Tibial nerve (tissue), 4 donors: ENCODE measurements around the gene TNFAIP8. TPM values are rescaled to one million over a fixed set of nuclear protein-coding genes. Genes with fewer than 3 reads are reported as not detected.

Experiments used
- DNase-seq, 2 donors: peaks; one replicate each; pipeline ENCODE4 v3.0.0-alpha.2; 2019; ENCODE audit warnings: low spot score in 2 of 2
- H3K27ac ChIP-seq, 4 donors: fragments of 200-600 bp; sonication (generic) in 3 of 4; one replicate each; pipeline ENCODE4 v1.5.1; 2017 to 2019; ENCODE audit warnings: mild to moderate bottlenecking in 1 of 4
- H3K27me3 ChIP-seq, 2 donors: fragments of 200-600 bp; sonication (generic) in 1 of 2; one replicate each; pipeline versions ENCODE4 v1.5.1 to v1.6.0; 2017 to 2019
- H3K36me3 ChIP-seq, 3 donors: fragments of 200-600 bp; sonication (generic); one replicate each; pipeline ENCODE4 v1.5.1; 2018 to 2019
- H3K4me1 ChIP-seq, 4 donors: fragments of 200-600 bp; sonication (generic) in 3 of 4; one replicate each; pipeline ENCODE4 v1.5.1; 2017 to 2019
- H3K4me3 ChIP-seq, 4 donors: fragments of 200-600 bp; sonication (generic) in 3 of 4; one replicate each; pipeline ENCODE4 v1.5.1; 2017 to 2019; ENCODE audit warnings: mild to moderate bottlenecking in 1 of 4, moderate library complexity in 1 of 4
- H3K9me3 ChIP-seq, 4 donors: fragments of 200-600 bp; sonication (generic) in 3 of 4; one replicate each; pipeline ENCODE4 v1.5.1; 2017 to 2019
- CTCF ChIP-seq, 5 experiments: fragments of 200-600 bp in 3 of 5; fragments of 450-650 bp in 2 of 5; sonication (generic) in 3 of 5; IDR thresholded peaks; one replicate each; pipeline ENCODE4 v1.5.1; 2016 to 2019; ENCODE audit warnings: antibody characterized with exemption in 5 of 5, mild to moderate bottlenecking in 3 of 5, moderate library complexity in 2 of 5
- EP300 ChIP-seq, 2 donors: sonication (generic); formaldehyde crosslinking; IDR thresholded peaks; one replicate each; pipeline ENCODE4 v1.6.1; 2017; ENCODE audit warnings: antibody characterized with exemption in 2 of 2, mild to moderate bottlenecking in 1 of 2
- POLR2A ChIP-seq, 2 donors: fragments of 450-650 bp; IDR thresholded peaks; one replicate each; pipeline ENCODE4 v1.6.1; 2017; ENCODE audit warnings: antibody characterized with exemption in 2 of 2, mild to moderate bottlenecking in 2 of 2, moderate library complexity in 2 of 2
- WGBS, 2 donors: methylation state at CpG; one replicate each; pipeline ENCODE4 v1.1.5; 2018; 5-methylcytosine and 5-hydroxymethylcytosine counted together
- total RNA-seq, 4 donors: library from RNA; depleted of rRNA; stranded (reverse); fragments of >200 nt; gene quantifications; one replicate each; pipeline ENCODE4 v1.1.0, GENCODE V29; 2016

Gene TNFAIP8
- total RNA-seq, 4 donors from 2014 or later: 15.3 to 19.4 (median 17.8) TPM

- H3K27ac ChIP-seq: peak overlapping the region in 1 of 4 donors; percentile 40
- no peak for DNase-seq
- peaks cover 0 to 34% (median 6%) of the 10 kb centered on the region in 4 donors for H3K4me1 ChIP-seq
- TF ChIP-seq POLR2A (IDR thresholded peaks at IDR 0.05) (no peak), CTCF (IDR thresholded peaks at IDR 0.05) (no peak), EP300 (IDR thresholded peaks at IDR 0.05) (no peak)
- H3K36me3 ChIP-seq: no peaks in the 10 kb centered on the region
- no peaks in the 10 kb centered on the region for H3K27me3 ChIP-seq
- H3K9me3 ChIP-seq: no peaks in the 10 kb centered on the region
- 72 to 73% methylated on average over 2 of the region's 2 CpGs for WGBS, 2 donors
- H3K4me3 ChIP-seq: no peak overlapping the region
Measured at GRCh38 chr5:119387945-119388618, 32.3 kb downstream of the TNFAIP8 start.

GRCh38 chr5:119388619-119389190, 32.9 kb downstream of the TNFAIP8 start:
- Histone ChIP-seq H3K36me3 (no peaks in the 10 kb centered on the region), H3K9me3 (no peaks in the 10 kb centered on the region), H3K27ac (peak overlapping the region in 1 of 4 donors; percentile 40), H3K4me3 (no peak overlapping the region), H3K27me3 (no peaks in the 10 kb centered on the region), H3K4me1 (peaks cover 0 to 34% (median 6%) of the 10 kb centered on the region in 4 donors)
- DNase-seq: no peak
- 82 to 92% methylated on average over 5 of the region's 5 CpGs for WGBS, 2 donors
- TF ChIP-seq CTCF (IDR thresholded peaks at IDR 0.05): no peak
- no peak for TF ChIP-seq POLR2A (IDR thresholded peaks at IDR 0.05)
- TF ChIP-seq EP300 (IDR thresholded peaks at IDR 0.05): no peak

- H3K27me3 ChIP-seq: no peaks in the 10 kb centered on the region
- H3K4me3 ChIP-seq: no peak overlapping the region
- no peak for DNase-seq
- TF ChIP-seq POLR2A (IDR thresholded peaks at IDR 0.05): no peak
- TF ChIP-seq CTCF (IDR thresholded peaks at IDR 0.05): no peak
- no peak for TF ChIP-seq EP300 (IDR thresholded peaks at IDR 0.05)
- H3K9me3 ChIP-seq: no peaks in the 10 kb centered on the region
- no peaks in the 10 kb centered on the region for H3K36me3 ChIP-seq
- peaks cover 0 to 34% (median 6%) of the 10 kb centered on the region in 4 donors for H3K4me1 ChIP-seq
- H3K27ac ChIP-seq: peak overlapping the region in 1 of 4 donors; percentile 58
- WGBS, 2 donors: 59 to 63% methylated on average over 3 of the region's 3 CpGs
Measured at GRCh38 chr5:119389288-119390030, 33.6 kb downstream of the TNFAIP8 start.

- TF ChIP-seq CTCF (IDR thresholded peaks at IDR 0.05) (no peak), EP300 (IDR thresholded peaks at IDR 0.05) (no peak), POLR2A (IDR thresholded peaks at IDR 0.05) (no peak)
- no peak overlapping the region for H3K27ac ChIP-seq
- DNase-seq: no peak
- peaks cover 0 to 34% (median 2%) of the 10 kb centered on the region in 4 donors for H3K4me1 ChIP-seq
- no peak overlapping the region for H3K4me3 ChIP-seq
- no peaks in the 10 kb centered on the region for H3K9me3 ChIP-seq
- H3K36me3 ChIP-seq: no peaks in the 10 kb centered on the region
- WGBS, 2 donors: 77 to 86% methylated on average over 2 of the region's 2 CpGs
- no peaks in the 10 kb centered on the region for H3K27me3 ChIP-seq
Measured at GRCh38 chr5:119390404-119390803, 34.6 kb downstream of the TNFAIP8 start.
